H1 (cell line): Measurements from ENCODE around the gene ALG9. TPM values are rescaled to one million over a fixed set of nuclear protein-coding genes. Genes with fewer than 3 reads are reported as not detected.

Source experiments
- BRCA1 ChIP-seq: IDR thresholded peaks from 2 replicates; pipeline ENCODE4 v1.6.1; 2012; ENCODE audit warnings: low read depth, low read length, improper control_type of control experiment
- CTCF ChIP-seq, 3 experiments: IDR thresholded peaks; 1 replicate in 2 of 3; 2 replicates in 1 of 3; pipeline versions ENCODE4 v1.5.1 to v1.6.1; 2011; ENCODE audit warnings: low read length in 3 of 3, mild to moderate bottlenecking in 3 of 3, inconsistent platforms in 2 of 3, low read depth in 1 of 3, moderate library complexity in 1 of 3; ENCODE audit not compliant: insufficient read depth in 1 of 3; ENCODE audit errors: control extremely low read depth in 1 of 3
- GABPA ChIP-seq: IDR thresholded peaks from 2 replicates; pipeline ENCODE4 v1.6.1; 2011; ENCODE audit warnings: mild to moderate bottlenecking, low read length, moderate library complexity, borderline replicate concordance; ENCODE audit not compliant: insufficient read depth
- POLR2A ChIP-seq, 2 experiments: IDR thresholded peaks; 1 replicate in 1 of 2; 2 replicates in 1 of 2; pipeline ENCODE4 v1.6.1; 2011; ENCODE audit warnings: low read depth in 2 of 2, low read length in 2 of 2, mild to moderate bottlenecking in 2 of 2; ENCODE audit errors: control extremely low read depth in 1 of 2
- polyA plus RNA-seq, 7 experiments: library from polyadenylated mRNA; depleted of rRNA in 3 of 7; stranded (reverse) in 5 of 7; unstranded in 2 of 7; fragments of >200 nt in 5 of 7; fragments of 200-250 nt in 2 of 7; gene quantifications; 1 replicate in 5 of 7; 2 replicates in 1 of 7; 4 replicates in 1 of 7; pipeline versions ENCODE4 v1.2.1 to v1.2.3, GENCODE V29; 2011 to 2013; ENCODE audit warnings: missing spikeins in 2 of 7, mixed read lengths in 2 of 7
- total RNA-seq: library from RNA; stranded (reverse); fragmentation: NEBNext Ultra II Directional; extraction: Animal tissue kit (Norgen Biotek cat#: 25700); gene quantifications from 2 replicates; pipeline ENCODE4 v1.2.1, GENCODE V29; 2021

The ALG9 gene
- total and polyA plus RNA-seq, 2 of the 8 experiments (the other 6 are each of a cell fraction or from before 2014, with no cell fraction given): 23.5 to 24.5 TPM

- no peak for TF ChIP-seq BRCA1
- no peak for TF ChIP-seq CTCF (IDR thresholded peaks at IDR 0.05; ENCODE audit: control extremely low read depth in 1 of 3, insufficient read depth in 1 of 3, low read depth in 1 of 3, low read length in 3 of 3)
- TF ChIP-seq POLR2A (IDR thresholded peaks at IDR 0.05; ENCODE audit: control extremely low read depth in 1 of 2, low read depth in 2 of 2, low read length in 2 of 2): no peak
- no peak for TF ChIP-seq GABPA
Observed at GRCh38 chr11:111796696-111797095, 74.7 kb downstream of the ALG9 start (continued).
